Hepatocyte (in vitro differentiated cells): Measurements from ENCODE around the gene GAS6.

ENCODE experiments used
- CTCF ChIP-seq: fragments of 200-600 bp; sonication (generic); IDR thresholded peaks from 2 replicates; pipeline ENCODE4 v1.5.1; 2016; ENCODE audit warnings: antibody characterized with exemption, mild to moderate bottlenecking; ENCODE audit not compliant: poor library complexity
- EZH2 ChIP-seq: fragments of 200-600 bp; sonication (generic); IDR thresholded peaks from 2 replicates; pipeline ENCODE4 v1.6.1; 2016; ENCODE audit warnings: antibody characterized with exemption, mild to moderate bottlenecking, borderline replicate concordance
- EZH2phosphoT487 ChIP-seq: fragments of 200-600 bp; sonication (generic); IDR thresholded peaks from one replicate; pipeline ENCODE4 v1.6.1; 2018; ENCODE audit warnings: antibody characterized with exemption, mild to moderate bottlenecking, low read depth, moderate library complexity; ENCODE audit not compliant: unreplicated experiment, severe bottlenecking

GRCh38 chr13:113838711-113839201 lies 25.1 kb downstream of the GAS6 start:
- TF ChIP-seq CTCF (no peak), EZH2 (no peak), EZH2phosphoT487 (no peak)
